GM19240 (cell line): Measurements from ENCODE around the gene TTLL10.
A peak's percentile ranks its signal among the peaks of the same experiment; 100 is the strongest.

Experiments used
- DNase-seq: peaks from one replicate; pipeline ENCODE4 v3.0.0; 2011; ENCODE audit warnings: low spot score; ENCODE audit not compliant: insufficient read length

Gene TTLL10

DNA sequence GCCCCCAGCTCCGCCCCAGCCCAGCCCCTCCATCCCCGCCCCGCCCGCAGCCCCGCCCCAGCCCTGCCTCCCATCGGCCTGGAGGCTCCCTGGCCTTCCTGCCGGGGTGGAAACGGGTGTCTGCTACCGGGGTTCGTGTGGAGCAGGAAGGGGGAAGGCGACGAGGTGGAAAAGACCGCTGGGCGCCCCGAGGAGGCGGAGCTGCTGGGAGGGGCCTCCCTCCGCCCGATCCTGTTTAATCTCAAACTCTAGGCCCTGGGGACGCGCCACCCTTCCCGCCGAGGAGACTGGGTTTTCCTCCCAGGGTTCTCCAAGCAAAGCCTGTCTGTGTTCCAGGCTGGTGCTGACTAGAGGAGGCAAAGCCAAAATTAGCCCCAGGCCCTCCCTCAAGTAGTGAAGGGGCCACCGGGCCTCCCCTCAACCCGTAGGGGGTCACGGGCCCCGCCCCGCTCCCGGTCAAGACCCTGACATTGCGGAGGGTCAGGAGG lies 16.2 kb upstream of the TTLL10 start:
- DNase-seq = peak; percentile 94

DNA sequence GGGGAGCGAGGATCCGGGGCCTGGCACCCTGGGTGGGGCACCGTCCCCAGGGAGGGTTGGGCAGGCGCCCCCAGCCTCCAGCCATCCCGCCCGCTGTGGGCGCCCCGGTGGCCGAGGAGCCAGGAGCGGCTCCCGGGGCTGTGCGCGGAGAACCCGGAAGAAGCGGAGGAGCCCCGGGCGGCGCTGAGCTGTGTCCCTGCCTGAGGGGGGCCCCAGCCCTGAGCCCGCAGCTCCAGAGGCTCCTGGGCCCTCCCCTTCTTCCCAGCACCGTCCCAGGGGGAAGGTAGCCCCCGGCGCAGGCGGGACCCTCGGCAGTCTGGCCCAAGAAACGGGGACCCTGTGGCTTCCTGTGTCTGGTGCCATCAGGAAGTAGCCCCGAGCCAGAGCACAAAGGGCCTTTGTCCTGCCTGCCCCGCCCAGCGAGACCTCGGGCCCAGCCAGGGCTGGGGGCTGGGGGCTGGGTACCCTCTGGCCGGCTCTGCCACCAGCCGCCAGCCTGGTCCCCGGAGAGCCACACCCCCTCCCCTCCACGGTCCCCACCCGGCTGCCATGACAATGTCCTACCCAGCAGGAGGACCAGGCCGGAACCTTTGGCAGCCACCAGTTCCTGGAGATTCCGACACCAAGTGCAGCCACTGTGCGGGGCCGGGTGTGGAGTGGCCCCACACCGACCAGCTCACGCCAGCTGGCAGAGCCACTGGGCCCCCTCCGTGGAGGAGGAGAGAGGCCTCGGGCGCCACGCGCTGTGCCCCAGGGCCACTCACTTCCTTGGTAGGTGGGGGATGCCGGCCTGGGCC lies 15.6 kb upstream of the TTLL10 start:
- peak; percentile 85 for DNase-seq

DNA sequence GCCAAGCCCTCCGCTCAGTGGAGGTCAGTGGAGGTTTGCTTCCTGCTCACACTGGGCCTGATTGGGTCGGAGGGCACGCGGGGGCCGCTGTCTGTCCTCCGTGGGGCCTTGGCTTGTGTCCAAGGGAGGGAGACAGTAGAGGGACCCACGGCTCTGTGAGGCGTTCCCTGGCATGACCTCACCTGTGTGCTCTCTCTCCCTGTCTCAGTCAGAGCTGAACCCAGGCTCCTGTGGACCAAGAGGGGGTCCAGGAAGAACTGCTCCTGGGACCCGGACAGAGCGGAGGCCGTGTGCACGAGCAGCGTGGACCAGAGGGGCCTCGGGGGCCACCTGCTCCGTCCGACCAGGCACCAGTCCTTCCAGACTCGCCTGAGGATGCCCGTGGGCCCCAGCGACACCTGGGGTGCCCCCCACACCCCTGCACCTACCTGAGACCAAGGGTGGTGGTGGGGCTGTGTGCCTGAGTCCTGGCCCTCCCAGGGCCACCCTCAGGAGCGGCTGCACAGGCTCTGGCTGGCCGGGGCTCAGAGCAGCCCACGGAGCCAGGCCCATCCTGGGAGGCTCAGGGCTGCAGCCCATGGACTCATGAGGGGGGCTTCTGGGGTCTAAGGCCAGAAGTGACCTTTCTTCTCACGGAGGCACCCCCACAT lies 13.3 kb upstream of the TTLL10 start:
- DNase-seq = no peak

DNA sequence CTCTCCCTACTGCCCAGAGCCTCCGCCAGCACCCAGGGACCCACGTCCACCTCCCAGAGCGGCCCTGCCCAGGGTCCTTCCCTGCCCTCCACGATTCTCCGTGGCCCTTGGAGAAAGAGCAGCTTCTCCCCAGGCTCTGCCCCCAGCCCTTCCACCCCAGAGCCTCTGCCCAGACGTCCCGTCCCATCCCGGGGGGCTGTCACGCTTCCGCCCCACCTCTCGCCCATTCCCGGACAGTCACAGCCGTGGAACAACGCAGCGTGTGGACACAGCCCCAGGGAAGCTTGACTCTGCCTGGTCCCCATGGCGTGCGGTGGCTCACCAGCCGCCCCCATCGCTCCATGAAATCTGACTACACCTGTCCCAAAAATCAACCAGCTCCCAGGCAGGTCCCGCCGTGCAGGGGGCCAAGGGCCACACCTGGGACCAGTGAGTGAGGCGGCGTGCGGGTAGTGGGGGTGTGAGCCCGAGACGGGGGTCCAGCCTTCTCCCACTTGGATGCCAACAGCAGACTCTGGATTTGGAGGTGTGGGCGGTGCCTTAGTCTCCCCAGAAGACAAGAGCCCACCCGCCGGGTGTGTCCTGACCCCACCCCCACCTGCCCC lies 12.5 kb upstream of the TTLL10 start:
- no peak for DNase-seq

DNA sequence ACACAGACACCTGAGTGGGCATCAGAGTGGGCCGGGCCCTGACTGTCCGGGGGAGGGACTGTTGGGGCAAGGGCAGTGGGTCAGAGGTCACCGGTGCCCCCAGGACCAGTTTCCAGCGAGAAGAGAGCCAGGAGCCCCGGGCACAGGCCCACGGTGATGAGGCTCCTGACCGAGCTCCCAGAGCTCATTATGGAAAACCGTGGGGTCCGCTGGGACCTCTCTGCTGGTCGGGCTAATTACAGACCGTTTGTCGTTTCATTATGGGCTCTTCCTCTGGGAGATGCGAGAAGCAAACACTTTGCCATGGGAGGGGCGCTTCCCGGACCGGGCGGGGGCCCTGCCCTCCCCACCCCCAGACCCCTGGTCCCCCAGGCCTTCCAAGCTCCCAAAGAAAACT lies 12.0 kb upstream of the TTLL10 start:
- no peak for DNase-seq

DNA sequence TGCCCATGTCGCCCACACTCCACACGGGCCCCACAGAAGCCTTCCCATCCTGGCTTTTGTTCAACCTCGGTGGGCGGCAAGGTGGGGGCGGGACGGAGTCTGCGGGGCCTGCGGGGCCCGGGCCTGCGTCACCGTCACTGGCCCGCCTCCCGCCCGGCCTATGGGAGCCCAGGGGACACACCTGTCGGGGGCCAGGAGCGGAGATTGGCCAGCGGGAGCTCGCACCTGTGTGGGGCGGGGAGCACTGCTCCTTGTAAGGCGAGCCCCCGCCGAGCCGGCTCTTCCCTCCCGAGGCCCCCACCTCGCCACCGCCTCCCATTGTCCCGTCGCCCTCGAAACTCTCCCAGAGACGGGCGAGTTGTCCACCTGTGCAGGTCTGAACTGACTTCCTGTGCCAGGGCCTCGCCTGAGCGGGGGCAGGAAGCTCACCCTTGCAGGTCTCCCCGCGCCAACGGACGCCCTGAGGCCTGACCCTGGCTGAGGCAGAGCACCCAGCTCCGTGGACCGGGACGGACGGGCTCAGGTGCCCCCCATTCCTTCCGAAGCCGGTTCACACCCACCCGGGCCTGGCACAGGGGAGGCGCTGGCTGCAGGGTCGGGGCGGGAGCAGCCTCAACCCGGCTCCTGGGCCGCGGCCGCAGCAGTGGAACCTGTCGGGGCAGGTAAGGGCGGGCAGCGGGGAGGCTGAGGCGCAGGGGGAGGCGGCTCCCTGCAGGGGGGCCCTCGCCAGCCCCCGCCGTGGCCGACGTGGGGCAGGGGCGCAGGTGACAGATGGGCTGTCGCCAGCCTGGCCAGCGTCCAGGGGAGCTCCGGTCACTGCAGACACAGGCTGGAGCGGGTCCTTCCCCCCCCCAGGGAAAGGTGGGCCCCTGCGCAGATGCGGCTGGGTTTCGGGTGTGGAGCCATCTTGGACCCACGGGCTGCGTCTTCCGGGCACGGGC lies 10.8 kb upstream of the TTLL10 start:
- DNase-seq = no peak

DNA sequence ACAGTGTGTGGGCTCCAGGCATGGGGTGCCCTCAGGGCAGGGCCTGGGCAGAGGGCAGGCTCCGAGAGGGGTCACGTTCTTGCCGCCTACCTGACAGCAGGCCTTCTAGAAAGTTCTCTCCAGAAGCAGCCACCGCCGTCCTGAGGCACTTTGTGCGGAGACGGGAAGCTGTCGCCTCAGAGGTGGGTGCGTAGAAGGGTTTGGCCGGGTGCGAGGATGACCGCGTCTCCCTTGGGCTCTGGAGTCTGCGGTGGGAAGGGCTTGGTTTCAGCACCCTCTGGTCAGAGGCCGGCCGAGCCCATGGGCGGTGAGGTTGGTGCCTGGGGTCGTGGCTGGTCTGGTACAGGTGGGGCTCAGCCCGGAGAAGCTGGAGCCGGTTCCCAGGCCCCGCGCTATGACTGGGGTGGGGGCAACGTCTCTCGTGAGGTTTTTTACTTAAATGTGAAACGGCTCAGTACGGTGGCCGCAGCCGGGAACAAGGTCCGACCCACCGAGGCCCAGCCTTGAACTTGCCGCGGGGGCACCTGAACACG lies 10.1 kb upstream of the TTLL10 start:
- DNase-seq = no peak

DNA sequence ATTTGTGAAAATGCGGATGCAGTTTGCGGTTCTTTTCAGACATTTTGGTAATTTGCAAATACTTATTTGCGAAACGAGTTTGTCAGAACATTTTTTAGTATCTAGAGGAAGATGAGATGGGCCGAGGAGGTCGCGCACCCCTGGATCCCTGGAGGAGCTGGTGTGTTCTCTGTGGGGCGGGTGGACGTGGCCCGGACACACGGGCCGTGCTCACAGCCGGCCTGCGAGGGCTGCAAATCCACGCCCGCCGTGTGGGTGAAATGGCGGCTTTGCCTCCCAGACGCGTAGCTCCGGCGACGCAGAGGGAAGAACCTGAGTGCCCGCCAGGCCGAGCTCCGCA lies 9.3 kb upstream of the TTLL10 start:
- no peak for DNase-seq

DNA sequence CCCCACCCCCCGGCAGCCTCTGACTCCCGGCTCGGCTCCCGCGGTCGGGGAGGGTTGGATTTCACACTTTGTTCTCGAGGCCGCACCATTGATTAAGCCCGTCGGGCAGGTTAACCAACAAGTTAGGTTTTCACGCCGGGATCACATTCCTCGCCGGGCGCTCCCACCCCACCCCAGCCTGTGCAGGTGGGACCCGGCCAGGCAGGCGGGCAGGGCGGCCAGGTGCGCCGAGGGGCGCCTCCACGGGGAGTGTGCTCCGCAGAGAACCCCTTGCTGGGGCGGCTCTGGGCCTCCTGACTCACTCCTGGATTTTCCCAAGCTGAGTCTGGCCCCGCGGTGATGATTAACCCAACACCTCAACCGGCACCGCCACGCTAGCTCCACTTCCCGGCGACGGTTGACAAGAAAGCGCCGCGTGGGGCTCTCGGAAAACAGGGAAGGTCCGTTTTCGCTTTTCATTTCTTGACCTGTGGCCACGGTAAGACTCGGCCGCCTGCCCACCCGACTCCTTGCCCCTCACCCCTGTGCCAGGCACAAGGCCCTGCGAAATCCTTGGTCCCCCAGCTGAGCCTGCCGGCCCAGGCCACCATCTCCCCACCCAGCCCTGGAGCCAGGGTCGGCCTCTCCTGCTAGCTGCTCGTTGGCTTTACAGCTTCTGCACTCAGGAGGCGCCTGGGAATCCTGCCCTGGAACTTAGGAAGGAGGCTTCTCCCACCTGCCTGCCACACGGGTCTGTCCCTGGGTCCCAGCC lies 8.8 kb upstream of the TTLL10 start:
- no peak for DNase-seq

DNA sequence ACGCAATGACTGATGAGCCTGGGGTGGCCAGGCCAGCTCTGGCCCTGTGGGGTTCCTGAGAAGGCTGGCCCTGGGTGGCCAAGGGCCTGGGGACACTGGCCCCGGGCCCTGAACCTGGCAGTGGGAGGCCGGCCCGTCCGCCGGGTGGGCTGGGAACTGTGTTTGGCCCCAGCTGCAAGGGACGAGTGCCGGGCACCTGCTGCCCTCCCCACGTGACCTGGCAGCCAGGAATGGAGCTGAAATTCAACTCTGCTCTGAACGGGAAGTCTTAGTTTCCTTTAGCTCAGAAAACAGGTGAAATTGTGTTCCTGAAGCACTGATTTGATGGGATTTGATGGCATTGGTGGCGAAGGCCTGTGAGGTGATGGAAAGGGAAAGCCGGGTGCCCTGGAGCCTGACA lies 8.2 kb upstream of the TTLL10 start:
- DNase-seq = no peak

DNA sequence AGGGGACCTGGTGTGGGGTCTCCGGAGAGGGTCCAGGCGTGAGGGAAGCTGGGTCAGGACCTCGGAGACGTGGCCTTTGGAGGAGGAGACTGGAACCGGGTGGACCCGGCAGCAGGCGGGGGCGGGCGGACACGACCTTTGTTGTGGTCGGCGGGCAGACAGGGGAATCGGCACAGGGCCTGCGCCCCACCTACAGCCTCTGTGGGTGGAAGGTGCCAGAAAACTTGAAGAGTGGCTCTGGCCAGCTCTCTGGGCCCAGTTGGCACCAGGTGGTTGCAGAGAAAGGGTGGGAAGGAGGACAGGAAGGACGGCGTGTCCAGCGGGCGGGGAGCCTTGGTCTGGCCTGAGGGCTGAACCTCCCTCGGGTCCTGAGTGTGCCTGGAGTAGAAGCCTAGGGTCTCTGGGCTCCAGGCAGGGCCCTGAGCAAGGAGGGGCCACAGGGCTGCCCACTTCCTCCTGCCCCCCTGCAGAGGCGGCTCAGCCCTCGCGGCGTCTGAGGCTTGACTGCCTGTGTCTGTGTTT lies 7.7 kb upstream of the TTLL10 start:
- no peak for DNase-seq

DNA sequence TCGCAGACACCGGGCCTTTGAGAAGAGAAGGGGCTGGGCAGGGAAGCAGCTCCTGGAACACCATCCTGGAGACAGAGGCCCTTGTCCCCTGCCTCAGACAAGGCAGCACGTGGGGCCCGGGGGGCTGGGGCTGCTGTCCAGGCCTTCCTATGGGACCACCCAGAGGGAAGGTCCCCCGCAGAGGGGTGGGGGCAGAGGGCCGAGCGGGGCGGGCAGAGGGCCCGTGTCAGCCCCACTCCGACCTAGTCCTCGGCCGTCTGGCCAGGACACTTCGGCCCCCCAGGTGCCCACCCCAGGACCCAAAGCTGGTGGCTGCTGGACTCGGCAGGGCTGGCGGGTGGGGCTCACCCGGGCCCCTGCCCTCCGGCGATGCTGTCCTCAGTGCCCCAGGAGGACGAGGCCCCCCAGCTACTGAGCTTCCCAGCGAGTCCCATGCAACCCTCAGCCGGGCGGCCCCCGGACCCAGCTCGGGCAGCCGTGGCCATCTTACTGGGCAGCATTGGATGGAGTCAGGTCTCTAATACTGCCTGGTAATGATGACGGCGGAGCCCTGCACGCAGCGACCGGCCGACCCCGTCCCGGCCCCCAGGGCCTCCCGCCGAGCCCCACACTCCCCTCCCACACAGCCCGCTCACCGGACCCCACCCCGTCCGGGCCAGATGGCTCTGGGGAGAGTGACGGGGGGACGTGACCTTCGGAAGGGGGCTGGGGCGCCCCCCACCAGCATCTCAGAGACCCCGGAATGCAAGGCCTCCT lies 6.9 kb upstream of the TTLL10 start:
- no peak for DNase-seq

DNA sequence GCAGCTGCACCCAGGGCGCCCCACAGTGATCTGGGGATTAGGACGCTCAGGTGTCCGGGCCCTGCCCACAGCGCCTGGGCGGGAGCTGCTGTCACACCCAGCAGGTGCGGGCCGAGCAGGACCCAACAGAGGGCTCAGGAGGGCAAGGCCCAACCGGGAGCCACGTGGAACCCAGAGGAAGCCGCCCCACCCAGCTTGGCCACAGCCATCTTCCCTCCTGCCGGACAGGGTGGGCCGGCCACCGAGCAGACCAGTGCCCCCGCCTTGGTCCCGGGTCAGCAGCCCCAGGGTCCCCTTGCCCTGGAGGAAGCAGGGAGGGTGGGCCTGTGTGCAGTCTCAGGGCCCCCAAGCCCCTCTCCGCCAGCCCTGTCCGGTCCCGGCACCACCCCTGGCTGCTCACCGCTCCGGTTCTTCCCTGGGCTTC lies 6.3 kb upstream of the TTLL10 start:
- no peak for DNase-seq

DNA sequence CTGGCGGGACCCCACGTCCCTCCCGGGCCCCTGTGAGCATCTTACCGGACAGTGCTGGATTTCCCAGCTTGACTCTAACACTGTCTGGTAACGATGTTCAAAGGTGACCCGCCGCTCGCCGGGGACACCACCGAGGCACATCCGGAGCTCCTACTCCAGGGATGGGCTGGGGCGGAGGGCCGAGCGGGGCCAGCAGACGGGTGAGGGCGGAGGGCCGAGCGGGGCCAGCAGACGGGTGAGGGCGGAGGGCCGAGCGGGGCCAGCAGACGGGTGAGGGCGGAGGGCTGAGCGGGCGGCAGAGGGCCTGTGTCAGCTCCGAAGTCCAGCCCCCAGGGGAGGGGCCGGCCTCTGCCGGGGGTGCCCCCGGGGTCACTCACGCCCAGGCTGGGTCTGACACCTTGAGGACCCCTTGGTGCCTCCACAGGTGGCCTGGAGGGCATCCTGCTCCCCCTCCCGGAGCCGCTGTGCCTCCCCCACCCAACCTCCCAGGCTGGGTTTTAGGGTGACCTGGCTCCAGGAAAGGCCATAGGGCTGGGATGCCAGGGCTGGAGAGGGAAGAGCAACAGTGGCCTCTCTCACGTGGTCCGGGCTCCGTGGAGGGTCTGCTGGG lies 5.7 kb upstream of the TTLL10 start:
- no peak for DNase-seq

DNA sequence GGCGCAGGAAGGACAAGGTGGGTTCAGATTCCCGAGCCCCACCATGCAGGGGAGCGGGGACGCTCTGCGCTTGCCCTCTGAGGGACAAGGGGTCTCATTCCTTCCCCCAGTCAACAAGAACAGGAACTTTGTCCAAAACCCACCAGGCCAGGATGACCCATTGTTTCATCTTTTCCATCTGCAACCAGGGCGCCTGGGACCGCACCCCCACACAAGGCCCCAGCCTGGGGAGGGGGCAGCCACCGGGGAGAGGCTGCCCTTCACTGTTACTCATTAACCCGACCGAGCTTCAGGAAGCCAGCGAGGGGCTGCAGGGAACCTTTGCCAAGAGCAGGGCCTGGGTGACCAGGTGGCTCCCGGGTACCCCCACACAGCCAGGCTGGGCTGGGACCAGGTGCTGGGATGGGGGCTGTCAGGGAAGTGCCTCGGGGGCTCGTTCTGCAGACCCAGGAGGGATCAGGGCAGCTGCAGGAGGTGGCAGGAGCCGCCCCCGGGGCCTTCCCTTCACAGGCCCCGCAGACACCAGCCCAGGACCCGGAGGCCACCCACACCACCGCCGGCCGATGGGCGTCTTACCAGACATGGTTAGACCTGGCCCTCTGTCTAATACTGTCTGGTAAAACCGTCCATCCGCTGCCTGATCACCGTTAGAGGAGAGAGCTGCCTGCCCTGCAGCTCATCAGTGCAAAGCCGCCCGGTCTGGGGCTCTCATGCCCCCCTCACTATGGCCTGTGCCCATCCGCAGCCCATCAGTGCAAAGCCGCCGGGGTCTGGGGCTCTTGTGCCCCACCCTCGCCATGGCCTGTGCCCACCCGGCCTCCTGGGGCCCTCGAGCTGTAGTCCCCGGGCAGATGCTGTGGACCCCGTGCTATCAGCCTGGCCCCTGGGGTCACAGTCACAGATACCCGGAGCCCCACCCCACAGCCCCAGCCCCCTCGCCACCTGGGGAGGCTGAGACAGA lies 4.9 kb upstream of the TTLL10 start:
- DNase-seq = no peak

DNA sequence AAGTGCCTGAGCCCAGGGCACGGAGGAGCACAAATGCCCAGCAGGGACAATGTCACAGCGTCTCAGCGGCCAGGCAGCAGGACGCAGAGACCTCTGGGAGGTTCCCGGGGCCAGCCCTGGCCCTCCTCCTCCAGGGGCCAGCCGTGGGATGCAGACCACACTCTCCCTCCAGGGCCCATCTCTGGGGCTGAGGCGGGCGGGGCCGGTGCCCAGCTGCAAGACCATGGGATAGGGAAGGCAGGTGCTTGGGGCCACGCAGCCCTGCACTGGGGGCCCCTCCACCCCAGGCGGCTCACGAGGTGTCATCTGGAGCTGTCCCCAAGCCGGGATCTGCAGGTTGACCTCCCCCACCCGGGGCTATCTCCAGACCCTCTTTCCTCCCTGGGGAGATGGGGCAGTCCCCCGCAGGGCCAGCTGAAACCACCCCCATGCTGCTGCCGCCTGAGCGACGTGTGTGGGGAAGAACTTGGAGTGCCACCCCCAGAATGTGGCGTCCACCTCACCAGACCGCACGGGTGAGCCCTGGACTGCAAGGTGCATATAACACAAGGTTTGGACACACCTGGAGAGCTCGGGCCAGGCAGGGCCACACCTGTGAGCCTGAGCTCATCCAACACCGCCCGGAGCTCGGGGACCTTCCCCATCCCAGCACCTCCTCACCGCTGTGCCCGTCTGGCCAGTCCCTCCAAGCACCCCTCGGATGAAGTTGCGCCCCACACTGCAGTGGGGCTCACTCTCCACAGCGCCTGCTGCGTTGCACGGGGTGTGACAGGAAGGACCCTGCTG lies 4.1 kb upstream of the TTLL10 start:
- no peak for DNase-seq
